Stomach (tissue), 9 donors: ENCODE measurements around the gene ITGB1BP2. TPM values are rescaled to one million over a fixed set of nuclear protein-coding genes. Genes with fewer than 3 reads are reported as not detected.
"Not testable (repeated sequence)": the region's sequence is repeated elsewhere in the genome, so short reads cannot be mapped to it uniquely, and the experiment has no call there.

Experiments used
- DNase-seq, 2 donors: peaks; one replicate each; pipeline versions ENCODE4 v3.0.0 to v3.0.0-alpha.2; 2013 to 2019
- H3K27ac ChIP-seq, 5 donors: fragments of 200-600 bp in 4 of 5; sonication (generic) in 4 of 5; one replicate each; pipeline ENCODE4 v1.5.1; 2013 to 2019; ENCODE audit warnings: mild to moderate bottlenecking in 1 of 5, moderate library complexity in 1 of 5
- H3K27me3 ChIP-seq, 3 donors: fragments of 200-600 bp; sonication (generic); one replicate each; pipeline ENCODE4 v1.5.1; 2017 to 2019; ENCODE audit warnings: mixed run types in 1 of 3
- H3K36me3 ChIP-seq, 4 donors: fragments of 200-600 bp; sonication (generic); 1 replicate in 3 of 4; 2 replicates in 1 of 4; pipeline ENCODE4 v1.5.1; 2016 to 2019
- H3K4me1 ChIP-seq, 4 donors: fragments of 200-600 bp; sonication (generic); one replicate each; pipeline ENCODE4 v1.5.1; 2016 to 2019
- H3K4me3 ChIP-seq, 4 donors: fragments of 200-600 bp; sonication (generic) in 3 of 4; one replicate each; pipeline ENCODE4 v1.5.1; 2016 to 2019; ENCODE audit warnings: mild to moderate bottlenecking in 1 of 4
- H3K9me3 ChIP-seq, 4 donors: fragments of 200-600 bp; sonication (generic); one replicate each; pipeline ENCODE4 v1.5.1; 2016 to 2019
- EP300 ChIP-seq: sonication (generic); formaldehyde crosslinking; IDR thresholded peaks from one replicate; pipeline ENCODE4 v1.6.1; 2017; ENCODE audit warnings: antibody characterized with exemption
- POLR2A ChIP-seq, 4 donors: fragments of 450-650 bp; IDR thresholded peaks; one replicate each; pipeline ENCODE4 v1.6.1; 2016; ENCODE audit warnings: antibody characterized with exemption in 4 of 4, control low read depth in 2 of 4, mild to moderate bottlenecking in 1 of 4, moderate library complexity in 1 of 4
- POLR2AphosphoS5 ChIP-seq, 3 donors: sonication (generic); formaldehyde crosslinking; IDR thresholded peaks; one replicate each; pipeline ENCODE4 v1.6.1; 2016; ENCODE audit warnings: antibody characterized with exemption in 3 of 3
- WGBS, 5 donors: extraction: QIAGEN DNeasy Blood & Tissue Kit in 3 of 5; methylation state at CpG; one replicate each; pipeline versions ENCODE4 v1.1.5 to v1.1.7; 2013 to 2018; 5-methylcytosine and 5-hydroxymethylcytosine counted together
- intact Hi-C: fragments of 100-400 bp; cut with DNase I; formaldehyde crosslinking; loops from one replicate; pipeline ENCODE4 v1.15.1; 2023; ENCODE audit warnings: low total_unique reads
- polyA plus RNA-seq, 3 donors: library from polyadenylated mRNA; stranded (reverse); fragments of 200-250 nt; gene quantifications; one replicate each; pipeline ENCODE4 v1.2.3, GENCODE V29; 2013
- total RNA-seq, 5 donors: library from RNA; depleted of rRNA; stranded (reverse); fragments of >200 nt; gene quantifications; one replicate each; pipeline versions ENCODE4 v1.1.0 to v1.2.3, GENCODE V29; 2014 to 2016
- TF ChIP-seq, protein P1 (sequence below), 7 experiments: fragments of 450-650 bp in 4 of 7; fragments of 200-600 bp in 3 of 7; sonication (generic) in 3 of 7; IDR thresholded peaks; one replicate each; pipeline ENCODE4 v1.5.1; 2016 to 2019; ENCODE audit warnings: antibody characterized with exemption in 7 of 7, control low read depth in 2 of 7, mild to moderate bottlenecking in 1 of 7
- donor health status: healthy with polysubstance abuse.
- donor health status: Bipolar disorder and iron deficiency.
- donor health status: healthy.

The ITGB1BP2 gene
- total and polyA plus RNA-seq, 8 donors, result 1.3 to 126 (median 6.2) TPM; not detected in 2

DNA sequence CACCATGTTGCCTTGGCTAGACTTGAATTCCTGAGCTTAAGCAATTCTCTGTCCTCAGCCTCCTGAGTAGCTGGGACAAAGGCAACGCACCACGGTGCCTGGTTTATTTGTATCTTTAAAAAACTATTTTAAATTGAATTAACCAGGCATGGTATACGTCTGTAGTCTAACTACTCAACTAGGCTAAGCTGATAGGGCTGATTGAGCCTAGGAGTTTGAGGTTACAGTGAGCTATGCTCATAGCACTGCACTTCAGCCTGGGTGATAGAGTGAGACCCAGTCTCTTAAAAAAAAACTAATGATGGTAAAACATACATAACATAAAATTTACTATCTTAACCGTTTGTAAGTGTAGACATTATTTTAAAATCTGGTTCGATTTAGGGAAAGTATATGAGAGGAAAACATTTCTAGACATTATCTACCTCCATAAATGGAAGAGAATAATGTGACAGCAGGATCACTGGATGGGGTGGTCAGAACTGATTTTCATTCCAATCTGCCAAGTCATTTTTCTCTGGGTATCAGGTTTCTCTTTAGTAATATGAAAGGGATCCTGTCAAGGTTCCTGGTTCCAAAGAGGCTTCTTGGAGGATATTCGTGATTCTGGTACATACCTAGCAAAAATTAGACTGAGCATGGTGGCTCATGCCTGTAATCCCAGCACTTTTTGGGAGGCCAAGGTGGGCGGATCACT is 8.7 kb upstream of the ITGB1BP2 start:
- Histone ChIP-seq H3K27ac (no peak overlapping the region), H3K4me1 (peaks cover 0 to 19% (median 7%) of the 10 kb centered on the region in 4 donors), H3K9me3 (no peaks in the 10 kb centered on the region), H3K27me3 (no peaks in the 10 kb centered on the region), H3K4me3 (no peak overlapping the region), H3K36me3 (peaks cover 45 to 75% (median 74%) of the 10 kb centered on the region in 4 donors)
- WGBS, 5 donors, result 75 to 95% (median 87%) methylated on average over 7 of the region's 7 CpGs
- intact Hi-C loops, result no loop called here
- no peak for DNase-seq
- TF ChIP-seq POLR2A (IDR thresholded peaks at IDR 0.05) (no peak), POLR2AphosphoS5 (IDR thresholded peaks at IDR 0.05) (no peak), EP300 (no peak)
- TF ChIP-seq, protein P1, sequence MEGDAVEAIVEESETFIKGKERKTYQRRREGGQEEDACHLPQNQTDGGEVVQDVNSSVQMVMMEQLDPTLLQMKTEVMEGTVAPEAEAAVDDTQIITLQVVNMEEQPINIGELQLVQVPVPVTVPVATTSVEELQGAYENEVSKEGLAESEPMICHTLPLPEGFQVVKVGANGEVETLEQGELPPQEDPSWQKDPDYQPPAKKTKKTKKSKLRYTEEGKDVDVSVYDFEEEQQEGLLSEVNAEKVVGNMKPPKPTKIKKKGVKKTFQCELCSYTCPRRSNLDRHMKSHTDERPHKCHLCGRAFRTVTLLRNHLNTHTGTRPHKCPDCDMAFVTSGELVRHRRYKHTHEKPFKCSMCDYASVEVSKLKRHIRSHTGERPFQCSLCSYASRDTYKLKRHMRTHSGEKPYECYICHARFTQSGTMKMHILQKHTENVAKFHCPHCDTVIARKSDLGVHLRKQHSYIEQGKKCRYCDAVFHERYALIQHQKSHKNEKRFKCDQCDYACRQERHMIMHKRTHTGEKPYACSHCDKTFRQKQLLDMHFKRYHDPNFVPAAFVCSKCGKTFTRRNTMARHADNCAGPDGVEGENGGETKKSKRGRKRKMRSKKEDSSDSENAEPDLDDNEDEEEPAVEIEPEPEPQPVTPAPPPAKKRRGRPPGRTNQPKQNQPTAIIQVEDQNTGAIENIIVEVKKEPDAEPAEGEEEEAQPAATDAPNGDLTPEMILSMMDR (IDR thresholded peaks at IDR 0.05), result no peak

DNA sequence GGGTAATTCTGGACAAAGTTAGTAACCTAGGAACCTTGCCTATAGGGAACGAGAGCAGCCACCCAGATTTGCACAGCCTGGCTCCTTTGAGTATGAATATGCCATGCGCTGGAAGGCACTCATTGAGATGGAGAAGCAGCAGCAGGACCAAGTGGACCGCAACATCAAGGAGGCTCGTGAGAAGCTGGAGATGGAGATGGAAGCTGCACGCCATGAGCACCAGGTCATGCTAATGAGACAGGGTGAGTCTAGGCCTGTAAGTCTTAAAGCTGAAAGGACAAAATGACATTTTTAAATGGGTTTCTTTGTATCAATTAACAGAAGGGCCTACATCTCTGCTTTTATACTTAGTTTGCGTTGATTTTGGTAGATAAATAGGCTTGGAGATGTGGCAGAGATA is 4.7 kb upstream of the ITGB1BP2 start:
- DNase-seq, result no peak
- Histone ChIP-seq H3K27ac (no peak overlapping the region), H3K9me3 (no peaks in the 10 kb centered on the region), H3K4me1 (no peaks in the 10 kb centered on the region), H3K4me3 (no peak overlapping the region), H3K36me3 (peaks cover 41 to 99% (median 89%) of the 10 kb centered on the region in 4 donors), H3K27me3 (no peaks in the 10 kb centered on the region)
- intact Hi-C loops, result no loop called here
- WGBS, 5 donors, result 82 to 96% (median 92%) methylated on average over 6 of the region's 6 CpGs
- TF ChIP-seq POLR2AphosphoS5 (IDR thresholded peaks at IDR 0.05) (no peak), EP300 (no peak), POLR2A (IDR thresholded peaks at IDR 0.05) (no peak)
- TF ChIP-seq, protein P1 (IDR thresholded peaks at IDR 0.05), result no peak

GRCh38 chrX:71298119-71298518 is 3.4 kb upstream of the ITGB1BP2 start:
- H3K9me3 ChIP-seq, result no peaks in the 10 kb centered on the region
- H3K4me1 ChIP-seq, result no peaks in the 10 kb centered on the region
- no peak for DNase-seq
- intact Hi-C loops, result no loop called here
- H3K36me3 ChIP-seq, result peaks cover 35 to 85% (median 76%) of the 10 kb centered on the region in 4 donors
- H3K4me3 ChIP-seq, result no peak overlapping the region
- H3K27ac ChIP-seq, result no peak overlapping the region
- TF ChIP-seq POLR2AphosphoS5 (IDR thresholded peaks at IDR 0.05), result no peak
- 55 to 78% (median 70%) methylated on average over 3 of the region's 3 CpGs for WGBS, 5 donors
- no peaks in the 10 kb centered on the region for H3K27me3 ChIP-seq

DNA sequence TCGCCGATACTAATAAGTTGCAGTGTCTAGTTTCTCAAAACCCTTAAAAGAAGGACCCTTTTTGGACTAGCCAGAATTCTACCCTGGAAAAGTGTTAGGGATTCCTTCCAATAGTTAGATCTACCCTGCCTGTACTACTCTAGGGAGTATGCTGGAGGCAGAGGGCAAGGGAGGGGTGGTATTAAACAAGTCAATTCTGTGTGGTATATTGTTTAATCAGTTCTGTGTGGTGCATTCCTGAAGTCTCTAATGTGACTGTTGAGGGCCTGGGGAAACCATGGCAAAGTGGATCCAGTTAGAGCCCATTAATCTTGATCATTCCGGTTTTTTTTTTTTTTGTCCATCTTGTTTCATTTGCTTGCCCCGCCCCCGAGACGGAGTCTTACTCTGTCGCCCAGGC is 1.5 kb upstream of the ITGB1BP2 start:
- H3K9me3 ChIP-seq, intact Hi-C loops, H3K27ac ChIP-seq, H3K4me1 ChIP-seq, DNase-seq, H3K4me3 ChIP-seq, H3K27me3 ChIP-seq: not testable (repeated sequence)
- WGBS, 5 donors, result 76 to 90% (median 83%) methylated on average over 5 to 7 of the region's 7 CpGs
- H3K36me3 ChIP-seq, result peaks cover 23 to 70% (median 56%) of the 10 kb centered on the region in 4 donors

DNA sequence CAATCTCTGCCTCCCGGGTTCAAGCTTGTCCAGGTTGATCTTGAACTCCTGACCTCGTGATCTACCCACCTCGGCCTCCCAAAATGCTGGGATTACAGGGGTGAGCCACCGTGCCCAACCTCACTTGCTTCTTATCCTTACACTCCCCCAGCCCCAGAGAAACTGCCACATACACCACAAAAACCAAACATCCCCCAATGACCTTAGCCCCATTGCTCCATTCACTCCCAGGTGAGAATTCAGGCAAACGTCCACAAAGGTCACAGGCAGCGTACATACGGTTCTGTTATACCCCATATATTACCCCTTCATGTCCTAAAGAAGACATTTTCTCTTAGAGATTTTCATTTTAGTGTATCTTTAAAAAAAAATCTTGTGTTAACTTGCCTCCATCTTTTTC is 1.1 kb upstream of the ITGB1BP2 start:
- H3K27ac ChIP-seq, result peak overlapping the region in 1 of 5 donors; percentile 67
- DNase-seq, H3K27me3 ChIP-seq, intact Hi-C loops, H3K4me3 ChIP-seq, H3K4me1 ChIP-seq, H3K9me3 ChIP-seq: not testable (repeated sequence)
- H3K36me3 ChIP-seq, result peaks cover 18 to 65% (median 52%) of the 10 kb centered on the region in 4 donors
- 74 to 85% (median 81%) methylated on average over 5 to 7 of the region's 7 CpGs for WGBS, 5 donors
